Lung (tissue), 12 donors: Measurements from ENCODE around the gene TF. TPM values are rescaled to one million over a fixed set of nuclear protein-coding genes. Genes with fewer than 3 reads are reported as not detected.

ENCODE experiments used
- ATAC-seq: fragments of 200-7000 bp; cut with Tn5 transposase; one replicate; pipeline ENCODE4 v1.9.1; 2020; ENCODE audit warnings: moderate number of reproducible peaks; ENCODE audit not compliant: insufficient read depth, low FRiP score
- DNase-seq, 3 donors: peaks; one replicate each; pipeline ENCODE4 v3.0.0-alpha.2; 2013 to 2017
- H3K27ac ChIP-seq, 2 donors: one replicate each; pipeline ENCODE4 v1.5.1; 2013; ENCODE audit warnings: mild to moderate bottlenecking in 2 of 2, moderate library complexity in 2 of 2, control low read depth in 1 of 2, inconsistent platforms in 1 of 2, low read depth in 1 of 2, low read length in 1 of 2
- H3K27me3 ChIP-seq, 3 donors: one replicate each; pipeline ENCODE4 v1.5.1; 2013; ENCODE audit warnings: low read length in 2 of 3; ENCODE audit not compliant: control insufficient read depth in 3 of 3, insufficient read depth in 3 of 3
- H3K36me3 ChIP-seq, 4 donors: one replicate each; pipeline ENCODE4 v1.5.1; 2013; ENCODE audit warnings: low read length in 4 of 4, mild to moderate bottlenecking in 1 of 4, moderate library complexity in 1 of 4; ENCODE audit not compliant: control insufficient read depth in 4 of 4, insufficient read depth in 4 of 4
- H3K4me1 ChIP-seq, 5 donors: one replicate each; pipeline ENCODE4 v1.5.1; 2013; ENCODE audit warnings: low read length in 5 of 5, mild to moderate bottlenecking in 2 of 5, moderate library complexity in 1 of 5; ENCODE audit not compliant: control insufficient read depth in 5 of 5, insufficient read depth in 5 of 5
- H3K4me3 ChIP-seq: one replicate; pipeline ENCODE4 v1.5.1; 2013; ENCODE audit warnings: mild to moderate bottlenecking, control low read depth, moderate library complexity
- H3K9ac ChIP-seq, 2 donors: one replicate each; pipeline ENCODE4 v1.5.1; 2013; ENCODE audit warnings: low read length in 2 of 2, control low read depth in 1 of 2; ENCODE audit not compliant: insufficient read depth in 1 of 2
- H3K9me3 ChIP-seq, 4 donors: one replicate each; pipeline ENCODE4 v1.5.1; 2013; ENCODE audit warnings: low read length in 3 of 4, mild to moderate bottlenecking in 1 of 4, moderate library complexity in 1 of 4; ENCODE audit not compliant: control insufficient read depth in 4 of 4, insufficient read depth in 3 of 4
- CTCF ChIP-seq: IDR thresholded peaks from 2 replicates; pipeline ENCODE4 v1.5.1; 2012; ENCODE audit warnings: mild to moderate bottlenecking; ENCODE audit errors: control extremely low read depth, extremely low read depth
- WGBS, 2 donors: extraction: QIAGEN DNeasy Blood & Tissue Kit; methylation state at CpG; one replicate each; pipeline ENCODE4 v1.1.7; 2013; 5-methylcytosine and 5-hydroxymethylcytosine counted together
- polyA plus RNA-seq, 2 donors: library from polyadenylated mRNA; stranded (reverse); fragments of 200-250 nt; gene quantifications; one replicate each; pipeline ENCODE4 v1.2.1, GENCODE V29; 2013
- total RNA-seq, 2 donors: library from RNA; depleted of rRNA in 1 of 2; stranded (reverse); fragments of >200 nt in 1 of 2; gene quantifications; one replicate each; pipeline ENCODE4 v1.2.1, GENCODE V29; 2014 to 2021
- donor health status: control.
- donor health status: control.
- donor health status: Bipolar disorder and iron deficiency.
- donor health status: healthy.
- donor health status: DM: yes; HTN: yes; CAD: no.

TF gene
- total and polyA plus RNA-seq, 4 donors: 0.59 to 36.1 (median 15.7) TPM

- Histone ChIP-seq H3K4me1 (peaks cover 0 to 7% (median 0%) of the 10 kb centered on the region in 5 donors), H3K9ac (no peak overlapping the region), H3K27ac (no peak overlapping the region), H3K36me3 (no peaks in the 10 kb centered on the region), H3K27me3 (no peaks in the 10 kb centered on the region), H3K9me3 (no peaks in the 10 kb centered on the region), H3K4me3 (no peak overlapping the region)
- no peak for DNase-seq
- no peak for ATAC-seq
- WGBS, 2 donors: 88 to 93% methylated on average over 3 of the region's 3 CpGs
- TF ChIP-seq CTCF: no peak
Measured at GRCh38 chr3:133769536-133769935, 23.3 kb downstream of the TF start.

- H3K27me3 ChIP-seq: no peaks in the 10 kb centered on the region
- no peak overlapping the region for H3K4me3 ChIP-seq
- H3K36me3 ChIP-seq: no peaks in the 10 kb centered on the region
- no peaks in the 10 kb centered on the region for H3K9me3 ChIP-seq
- TF ChIP-seq CTCF: no peak
- DNase-seq (no peak), ATAC-seq (no peak)
- WGBS, 2 donors: 87 to 88% methylated on average over 3 of the region's 3 CpGs
- no peaks in the 10 kb centered on the region for H3K4me1 ChIP-seq
- H3K9ac ChIP-seq: no peak overlapping the region
- H3K27ac ChIP-seq: no peak overlapping the region
Measured at GRCh38 chr3:133773732-133774131, 27.5 kb downstream of the TF start.

- H3K36me3 ChIP-seq: no peaks in the 10 kb centered on the region
- ATAC-seq (no peak), DNase-seq (no peak)
- no peak overlapping the region for H3K9ac ChIP-seq
- peaks cover 0 to 6% (median 0%) of the 10 kb centered on the region in 3 donors for H3K27me3 ChIP-seq
- TF ChIP-seq CTCF: no peak
- H3K4me1 ChIP-seq: no peaks in the 10 kb centered on the region
- no peak overlapping the region for H3K27ac ChIP-seq
- WGBS, 2 donors: 94 to 95% methylated on average over 9 of the region's 9 CpGs
- no peaks in the 10 kb centered on the region for H3K9me3 ChIP-seq
- no peak overlapping the region for H3K4me3 ChIP-seq
Measured at GRCh38 chr3:133775309-133775708, 29.1 kb downstream of the TF start.

GRCh38 chr3:133775835-133776234 is 29.6 kb downstream of the TF start:
- H3K4me1 ChIP-seq: no peaks in the 10 kb centered on the region
- TF ChIP-seq CTCF: no peak
- DNase-seq (no peak), ATAC-seq (no peak)
- no peak overlapping the region for H3K27ac ChIP-seq
- H3K36me3 ChIP-seq: no peaks in the 10 kb centered on the region
- 95 to 96% methylated on average over 5 of the region's 5 CpGs for WGBS, 2 donors
- no peak overlapping the region for H3K4me3 ChIP-seq
- H3K9me3 ChIP-seq: no peaks in the 10 kb centered on the region
- H3K27me3 ChIP-seq: peaks cover 0 to 6% (median 0%) of the 10 kb centered on the region in 3 donors
- H3K9ac ChIP-seq: no peak overlapping the region
